B cell (primary cell): Measurements from ENCODE around the gene BOD1L2.

ENCODE experiments used
- CTCF ChIP-seq: fragments of 200-600 bp; IDR thresholded peaks from one replicate; pipeline ENCODE4 v1.8.0; 2022; ENCODE audit warnings: antibody characterized with exemption, mild to moderate bottlenecking
- EZH2 ChIP-seq: IDR thresholded peaks from 2 replicates; pipeline ENCODE4 v1.6.1; 2012; ENCODE audit warnings: borderline replicate concordance, low read depth, mild to moderate bottlenecking, moderate library complexity, low read length; ENCODE audit not compliant: insufficient read depth, poor library complexity, severe bottlenecking

GRCh38 chr18:57125627-57126026 is 21.3 kb upstream of the BOD1L2 start:
- no peak for TF ChIP-seq CTCF
- no peak for TF ChIP-seq EZH2
